ENCODE measurements around the gene SIGMAR1.
A peak's percentile ranks its signal among the peaks of the same experiment; 100 is the strongest.

The SIGMAR1 gene

GRCh38 chr9:34615132-34615531, 22.5 kb downstream of the SIGMAR1 start:
- H3K27ac ChIP-seq = no peak overlapping the region
- TF ChIP-seq ZFX (IDR thresholded peaks at IDR 0.05) (no peak), CTCF (conservative IDR thresholded peaks at IDR 0.05) (no peak)

- TF ChIP-seq CTCF (conservative IDR thresholded peaks at IDR 0.05) (peak; percentile 94), ZFX (IDR thresholded peaks at IDR 0.05) (no peak)
Measured at GRCh38 chr9:34612788-34613390, 24.7 kb downstream of the SIGMAR1 start.

DNA sequence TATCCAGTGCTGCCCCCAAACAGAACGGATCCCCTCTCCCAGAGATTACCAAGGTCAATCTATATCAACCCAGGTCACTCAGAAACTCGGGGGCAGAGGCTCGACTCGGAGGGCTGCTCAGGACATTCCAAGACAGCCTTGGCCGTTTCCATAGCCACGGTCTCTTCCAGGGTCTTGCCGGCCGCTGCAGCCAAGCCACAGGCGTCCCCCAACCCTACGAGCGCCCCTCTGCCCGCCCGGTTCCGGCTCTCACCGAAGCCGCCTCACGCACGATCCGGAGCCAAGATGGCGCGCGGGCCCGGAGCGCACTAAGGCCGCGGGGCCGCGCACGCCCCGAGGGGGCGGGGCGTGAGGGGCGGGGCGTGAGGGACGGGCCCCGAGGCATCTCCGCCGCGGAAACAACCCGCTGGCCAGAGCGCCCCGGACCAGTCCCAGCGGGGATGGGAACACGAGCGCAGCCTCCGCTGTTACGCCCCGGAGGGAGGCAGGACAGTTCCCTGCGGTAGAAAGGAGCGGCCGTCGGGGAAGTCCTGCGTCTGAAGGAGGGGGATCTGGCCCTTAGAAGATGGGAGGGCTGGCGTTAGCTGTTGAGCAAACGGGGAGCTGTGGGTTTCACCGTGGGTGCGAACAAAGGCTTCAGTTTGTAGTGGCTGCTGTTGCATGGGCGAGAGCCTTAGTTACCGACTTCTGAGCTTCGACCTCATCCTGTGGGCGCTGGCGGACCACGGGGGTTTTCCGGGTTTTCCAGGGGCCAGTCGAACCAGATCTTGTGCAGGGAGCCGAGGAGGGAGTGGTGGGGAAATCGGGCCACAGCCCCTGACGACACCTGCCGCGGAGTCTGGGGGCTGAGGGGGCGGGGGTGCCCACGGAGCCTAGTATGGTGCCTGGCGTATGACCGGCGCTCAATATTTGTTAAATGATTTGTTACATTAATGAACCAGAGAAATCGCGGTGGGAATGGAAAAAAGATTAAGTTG, 25.5 kb downstream of the SIGMAR1 start, which contains the start of gene RPP25L:
RPP25L (minus strand) TSS at position 287 of the 977 bp plus-strand sequence. CDS start 801 bp downstream, outside the sequence.
- peak within 1 kb of the TSS; percentile 90 for H3K27ac ChIP-seq
- TF ChIP-seq CTCF (conservative IDR thresholded peaks at IDR 0.05) (no peak), ZFX (IDR thresholded peaks at IDR 0.05) (0 out of 2 replicates have a peak, but pooled peaks have one; percentile 26)

More at GRCh38 chr9:34612788-34613390, 24.7 kb downstream of the SIGMAR1 start:
- H3K27ac ChIP-seq = peak overlapping the region; percentile 90

DNA sequence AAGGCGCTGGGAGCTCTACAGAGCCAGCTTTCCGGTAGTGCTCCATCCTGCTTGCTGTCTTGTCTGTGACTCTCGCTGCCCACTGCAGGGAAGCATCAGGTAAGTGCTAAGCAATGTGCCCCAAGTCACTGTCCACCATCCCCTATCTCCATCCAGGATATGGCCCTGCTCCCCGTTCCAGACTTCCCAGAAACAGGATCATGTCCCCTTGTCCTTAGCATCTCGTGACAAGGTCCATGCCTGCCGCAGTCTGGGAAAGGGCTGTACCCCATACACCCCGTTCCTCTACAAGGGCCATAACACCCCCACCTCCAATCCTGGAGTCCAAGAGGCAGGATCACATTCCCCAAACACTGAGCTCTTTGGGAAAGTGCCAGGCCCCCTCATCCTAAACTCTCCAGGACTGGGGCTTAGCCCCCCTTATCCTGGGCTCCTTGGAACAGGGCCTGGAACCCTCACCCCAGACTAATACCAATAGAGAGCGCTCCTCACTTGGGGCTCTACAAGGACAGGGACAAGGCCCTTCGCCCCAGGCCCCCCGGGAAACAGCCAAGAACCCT, 26.3 kb downstream of the SIGMAR1 start:
- peak overlapping the region; percentile 90 for H3K27ac ChIP-seq
- TF ChIP-seq CTCF (conservative IDR thresholded peaks at IDR 0.05) (no peak), ZFX (IDR thresholded peaks at IDR 0.05) (no peak)

DNA sequence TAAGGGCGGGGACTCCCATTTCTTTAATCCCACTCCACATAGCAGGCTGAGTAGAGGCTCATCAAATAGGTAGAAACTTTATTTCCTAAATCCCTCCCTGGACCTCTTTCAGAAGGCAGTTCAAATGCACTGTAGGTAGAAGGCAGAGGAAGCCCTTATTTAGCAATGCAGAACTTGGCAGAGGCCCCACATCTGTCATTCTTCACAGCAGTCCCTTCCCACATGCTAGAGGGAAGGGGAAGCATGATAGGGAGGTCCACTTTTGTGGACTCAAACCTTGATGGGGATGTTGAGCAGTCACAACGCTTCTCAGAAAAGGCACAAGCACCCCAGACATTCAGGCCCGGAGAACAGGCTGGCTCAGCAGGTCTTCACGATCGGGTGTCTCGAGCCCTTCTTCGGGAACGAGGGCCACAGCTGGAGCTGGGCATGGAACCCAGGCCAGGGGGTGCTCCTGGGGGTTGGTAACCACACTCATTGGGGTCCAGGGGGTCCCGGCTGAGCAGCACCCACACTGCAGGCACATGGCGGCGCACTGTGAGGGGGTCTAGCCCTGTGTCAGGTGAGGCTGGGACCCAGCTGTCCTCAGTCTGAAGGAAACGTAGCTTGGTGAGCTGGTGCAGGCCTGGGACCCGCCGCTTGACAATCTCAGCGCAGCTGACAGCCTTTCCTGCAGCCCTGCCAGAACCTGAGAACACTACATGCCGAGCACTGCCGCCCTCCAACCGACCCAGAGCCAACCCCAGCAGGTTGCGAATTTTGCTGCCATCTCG, 27.0 kb downstream of the SIGMAR1 start:
- peak overlapping the region; percentile 90 for H3K27ac ChIP-seq
- no peak for TF ChIP-seq CTCF (conservative IDR thresholded peaks at IDR 0.05)
- no peak for TF ChIP-seq ZFX (IDR thresholded peaks at IDR 0.05)

DNA sequence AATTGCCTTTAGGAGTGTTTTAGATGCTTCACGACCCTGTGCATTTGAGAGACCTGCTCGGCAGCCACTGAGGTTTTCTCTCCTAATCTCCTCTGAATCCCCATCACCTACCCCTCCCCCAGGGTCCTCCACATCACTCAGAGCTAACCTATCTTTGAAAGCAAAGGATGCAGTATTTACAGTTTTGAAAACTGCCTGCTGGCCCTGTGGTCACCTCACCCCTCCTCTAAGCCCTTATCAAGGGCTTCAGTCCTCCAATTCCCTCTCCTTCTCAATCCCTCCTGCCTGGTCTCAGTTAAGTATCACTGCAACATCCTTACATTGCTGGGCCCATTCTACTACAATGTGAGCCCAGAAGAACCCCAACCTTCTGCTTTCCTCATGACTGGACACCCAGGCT, 30.3 kb downstream of the SIGMAR1 start:
- no peak for TF ChIP-seq CTCF (conservative IDR thresholded peaks at IDR 0.05)
- no peak overlapping the region for H3K27ac ChIP-seq

Measured in C4-2B (cell line).